GM19438 (cell line): ENCODE results near the gene PRR23E.

Source experiments
- ATAC-seq: cut with Tn5 transposase; IDR thresholded peaks from one replicate; pipeline ENCODE4 v1.9.1; 2021; ENCODE audit warnings: low read depth; ENCODE audit not compliant: unreplicated experiment

Gene PRR23E

GRCh38 chr3:127207727-127208482, 15.0 kb downstream of the PRR23E start:
- ATAC-seq, result no peak

- no peak for ATAC-seq
These were observed 15.7 kb downstream of the PRR23E start for GRCh38 chr3:127208483-127209100.

DNA sequence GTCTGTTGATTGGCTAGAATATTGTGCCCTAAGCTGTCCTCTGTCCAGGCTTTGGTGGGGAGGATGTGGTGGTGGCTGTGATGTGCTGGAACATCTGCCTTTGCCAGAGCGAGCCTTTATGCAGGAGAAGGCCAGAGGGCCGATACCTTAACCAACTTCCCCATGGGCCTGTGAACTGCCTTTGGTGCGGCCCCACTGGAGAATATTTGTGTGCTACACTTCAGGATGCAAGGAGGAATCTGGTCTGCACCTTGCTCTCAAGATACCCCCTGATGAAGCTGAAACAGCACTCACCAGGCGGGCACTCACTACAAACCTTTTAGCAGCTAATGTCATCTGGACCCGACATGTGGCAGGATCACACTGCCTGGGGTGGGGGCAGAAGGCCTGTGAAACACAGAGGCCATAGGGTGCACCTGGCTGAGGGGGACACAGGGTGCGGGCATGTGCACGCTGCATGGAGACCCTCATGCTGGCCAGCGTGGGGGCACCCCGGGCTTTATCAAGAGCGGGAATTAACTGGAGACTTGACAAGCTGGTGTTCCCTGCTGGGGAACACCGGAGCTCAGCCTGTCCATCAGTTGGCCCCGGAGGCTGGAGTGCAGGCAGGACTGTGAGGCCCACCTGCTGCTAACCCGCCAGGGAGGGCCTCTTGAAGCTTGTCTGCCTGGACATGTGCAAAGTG, 16.4 kb downstream of the PRR23E start:
- no peak for ATAC-seq

DNA sequence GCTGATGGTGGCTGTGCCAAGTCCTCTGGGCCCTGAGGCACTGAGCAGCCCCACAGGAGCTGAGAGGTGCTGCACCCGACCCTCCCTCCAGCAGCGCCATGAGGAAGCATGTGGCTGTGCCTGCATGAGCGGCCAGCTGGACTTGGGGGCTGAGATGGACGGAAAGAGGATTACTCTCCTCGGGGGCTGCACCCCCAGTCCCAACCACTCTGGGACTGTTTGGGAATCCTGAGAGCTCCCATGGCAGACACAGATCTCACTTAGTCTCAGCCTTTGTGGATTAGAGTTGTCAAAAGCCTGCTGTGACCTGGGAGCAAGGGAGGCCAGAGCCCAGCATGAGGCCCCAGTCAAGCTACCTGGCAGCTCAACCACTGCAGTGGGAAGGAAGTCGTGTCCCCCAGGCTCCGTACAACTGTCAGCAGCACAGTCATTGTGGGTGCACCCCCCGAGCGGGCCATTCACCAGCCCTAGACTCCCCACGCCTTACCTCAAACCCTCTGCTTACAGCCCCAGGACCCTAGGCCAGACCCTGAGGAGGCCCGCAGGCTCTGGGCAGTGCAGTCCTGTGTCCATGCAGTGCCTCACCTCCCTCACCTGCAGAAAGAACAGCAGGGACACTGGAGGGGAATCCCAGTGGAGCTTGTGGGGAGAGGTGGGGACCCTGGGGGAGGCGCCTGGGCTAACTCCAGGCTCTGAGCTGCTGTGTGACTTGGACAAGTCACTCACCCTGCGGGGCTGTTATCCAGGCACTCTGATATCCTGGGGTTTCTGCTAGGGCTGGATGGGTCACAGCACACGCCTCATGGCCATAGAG, 17.1 kb downstream of the PRR23E start:
- ATAC-seq, result no peak

- ATAC-seq, result no peak
These were observed 17.7 kb downstream of the PRR23E start for GRCh38 chr3:127210654-127210943.

DNA sequence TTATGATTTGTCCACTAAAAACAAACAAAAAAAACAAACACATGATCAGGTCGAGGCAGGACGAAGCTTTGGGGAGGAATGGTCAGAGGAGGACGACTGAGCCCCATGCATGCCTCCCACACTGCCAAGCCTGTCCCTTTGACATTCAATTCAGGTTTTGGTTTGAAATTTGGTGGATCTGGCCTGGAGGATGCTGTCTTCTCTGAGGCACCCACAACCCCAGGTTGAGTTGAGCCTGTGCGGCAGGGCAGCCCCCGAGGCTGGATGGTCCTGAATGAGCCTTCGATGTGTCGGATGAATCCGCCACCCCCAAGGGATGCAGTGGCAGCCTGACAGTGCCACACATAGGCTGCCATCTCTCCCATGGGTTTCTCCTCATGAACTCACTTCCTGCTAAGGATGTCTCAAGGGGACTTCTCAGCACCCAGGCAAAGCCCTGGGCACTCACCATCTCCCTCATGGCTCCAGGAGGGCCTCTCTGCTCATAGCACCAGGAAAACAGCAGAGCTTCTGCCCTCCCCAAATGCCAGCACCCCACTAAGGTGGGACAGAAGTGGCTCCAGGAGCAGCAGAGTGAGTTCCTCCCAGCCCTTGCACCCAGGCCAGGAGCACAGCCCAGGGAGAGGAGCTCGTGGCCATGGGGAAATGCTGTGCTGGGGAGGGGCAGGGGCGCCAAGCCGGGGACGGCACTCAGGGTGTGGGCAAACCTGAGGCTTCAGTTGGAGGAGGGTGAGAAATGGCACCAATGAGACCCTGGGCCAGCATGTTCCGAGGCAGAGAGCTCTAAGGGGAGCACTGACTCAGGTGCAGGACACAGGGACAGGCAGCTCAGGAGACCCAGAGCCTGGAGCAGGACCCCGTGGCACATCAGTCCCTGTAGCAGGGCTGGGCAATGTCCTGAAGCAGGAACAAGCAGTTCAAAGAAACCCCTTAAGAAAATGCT, 18.5 kb downstream of the PRR23E start:
- ATAC-seq, result no peak

- ATAC-seq, result no peak
These were observed 19.3 kb downstream of the PRR23E start for GRCh38 chr3:127212231-127212630.

DNA sequence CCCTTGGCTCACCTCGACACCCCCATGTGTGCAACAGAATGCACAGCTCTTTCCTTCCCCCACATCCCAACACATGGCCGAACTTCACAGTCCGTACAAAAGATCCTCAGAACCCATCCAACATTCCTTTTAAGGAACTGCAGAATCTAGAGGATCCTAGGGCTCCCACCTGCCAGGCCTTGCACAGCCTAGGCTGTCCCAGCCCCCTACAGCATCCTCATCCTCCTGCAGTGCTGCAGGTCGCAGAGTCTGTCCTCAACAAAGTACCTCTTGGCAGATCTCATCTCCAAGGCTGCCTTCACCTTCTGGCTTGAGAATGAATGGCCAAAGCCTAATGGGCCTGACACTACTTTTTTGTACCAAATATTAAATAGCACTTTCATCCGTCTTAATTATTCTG, 19.8 kb downstream of the PRR23E start:
- no peak for ATAC-seq

DNA sequence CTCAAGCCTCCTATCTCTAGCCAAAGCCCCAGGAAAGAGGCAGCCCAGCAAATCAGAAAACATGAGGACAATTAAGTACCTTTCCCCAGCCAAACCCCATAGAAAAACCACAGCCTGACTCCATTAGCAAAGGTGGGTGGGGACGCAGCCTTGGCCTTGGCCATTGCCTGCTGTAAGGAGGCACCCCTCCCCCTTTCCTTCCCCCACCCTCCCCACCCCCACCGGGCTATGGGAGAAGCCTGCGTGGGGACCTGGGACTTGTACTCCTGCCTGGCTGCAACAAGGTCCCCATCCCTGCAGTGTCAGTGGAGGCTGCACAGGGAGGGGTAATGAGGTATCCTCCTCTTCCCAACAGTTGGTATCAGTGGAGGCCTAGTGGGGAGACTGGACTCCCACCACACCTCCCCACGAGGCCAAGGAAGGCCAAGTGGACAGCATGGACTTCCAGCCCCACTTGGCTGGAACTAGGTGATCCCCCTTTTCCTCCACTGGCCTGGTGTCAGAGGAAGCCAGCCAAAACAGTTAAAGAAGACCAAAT, 20.5 kb downstream of the PRR23E start:
- ATAC-seq, result no peak

DNA sequence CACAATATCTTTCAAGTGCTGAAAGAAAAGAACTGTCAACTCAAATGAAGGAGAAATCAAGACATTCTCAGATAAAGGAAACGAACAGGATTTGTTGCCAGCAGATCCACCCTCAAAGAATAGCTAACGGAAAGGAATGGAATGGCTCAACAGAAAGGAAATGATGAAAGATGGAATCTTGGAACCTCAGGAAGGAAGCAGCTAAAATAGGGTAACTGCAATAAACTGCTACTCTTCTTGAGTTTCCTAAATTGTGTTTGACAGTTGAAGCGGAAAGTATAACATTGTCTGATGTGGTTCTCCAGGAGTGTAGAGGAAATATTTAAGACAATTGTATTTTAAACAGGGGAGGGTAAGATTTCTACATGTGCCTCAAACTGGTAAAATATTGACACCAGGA, 22.0 kb downstream of the PRR23E start:
- no peak for ATAC-seq

DNA sequence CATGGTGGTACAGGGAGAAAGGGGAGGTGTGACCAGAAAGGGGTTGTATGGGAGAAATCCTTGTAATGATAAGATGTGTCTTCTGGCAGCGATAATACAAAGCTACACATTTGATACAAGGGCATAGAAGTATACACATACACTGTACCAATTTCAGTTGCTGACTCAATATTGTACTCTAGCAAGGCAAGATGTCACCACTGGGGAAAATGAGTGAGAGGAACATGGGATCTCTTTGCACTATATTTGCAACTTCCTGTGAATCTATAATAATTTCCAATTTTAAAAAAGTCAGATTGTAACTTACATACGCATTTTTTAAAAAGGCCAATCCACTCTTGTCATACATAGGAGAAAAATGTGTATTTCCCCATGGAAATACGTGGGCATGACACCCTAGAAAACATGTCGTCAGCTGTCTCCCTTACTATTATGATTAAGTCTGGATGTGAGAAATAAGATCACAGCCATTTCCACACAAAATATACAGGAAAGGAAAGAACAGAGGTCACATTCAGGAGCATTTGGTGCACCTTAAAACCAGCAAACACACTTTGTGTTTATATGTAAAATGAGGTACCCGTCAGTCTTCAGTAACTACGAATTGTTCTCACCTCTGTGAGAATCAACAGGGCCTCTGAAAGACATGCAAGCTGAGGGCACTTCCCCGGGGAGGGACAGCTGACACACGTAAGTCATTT, 22.9 kb downstream of the PRR23E start:
- no peak for ATAC-seq

- ATAC-seq, result no peak
These were observed 23.7 kb downstream of the PRR23E start for GRCh38 chr3:127216415-127217261.

DNA sequence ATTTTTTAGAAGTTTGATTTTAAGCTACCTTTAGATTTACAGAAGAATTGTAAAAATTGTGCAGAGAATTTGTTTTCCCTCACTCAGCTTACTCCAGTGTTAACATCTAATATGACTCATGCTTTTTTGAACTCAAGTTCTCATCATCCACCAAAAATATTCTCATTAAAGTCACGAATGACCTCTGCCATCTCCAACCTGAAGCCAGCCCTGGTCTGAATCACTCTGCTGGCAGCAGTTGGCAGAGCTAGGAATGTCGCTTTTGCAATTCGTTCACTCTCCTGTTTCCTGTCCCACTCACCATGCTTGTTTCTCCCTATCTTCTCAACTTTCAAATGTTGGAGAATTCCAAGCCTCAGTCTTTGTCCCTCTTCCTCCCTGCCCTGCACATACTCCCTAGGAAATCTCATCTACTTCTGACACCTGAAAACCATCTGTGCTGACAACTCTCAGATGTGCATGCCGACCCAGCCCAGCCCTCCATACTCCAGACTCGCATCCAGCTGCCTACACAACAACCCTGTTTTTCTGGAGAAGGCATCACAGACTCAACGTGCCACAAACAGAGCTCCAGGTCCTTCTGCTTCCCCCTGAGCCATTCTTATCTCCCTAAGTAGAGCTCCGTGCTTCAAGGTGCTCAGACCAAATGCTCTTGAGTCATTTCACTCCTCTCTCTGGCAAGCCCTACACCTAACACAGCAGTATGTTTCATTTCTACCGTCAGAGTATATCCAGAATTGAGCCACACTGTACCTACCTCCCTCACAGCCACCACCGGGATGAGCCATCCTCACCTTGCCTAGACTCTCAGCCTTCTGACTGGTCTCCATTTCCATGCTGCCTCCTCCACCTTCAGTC, 24.9 kb downstream of the PRR23E start:
- ATAC-seq, result no peak

DNA sequence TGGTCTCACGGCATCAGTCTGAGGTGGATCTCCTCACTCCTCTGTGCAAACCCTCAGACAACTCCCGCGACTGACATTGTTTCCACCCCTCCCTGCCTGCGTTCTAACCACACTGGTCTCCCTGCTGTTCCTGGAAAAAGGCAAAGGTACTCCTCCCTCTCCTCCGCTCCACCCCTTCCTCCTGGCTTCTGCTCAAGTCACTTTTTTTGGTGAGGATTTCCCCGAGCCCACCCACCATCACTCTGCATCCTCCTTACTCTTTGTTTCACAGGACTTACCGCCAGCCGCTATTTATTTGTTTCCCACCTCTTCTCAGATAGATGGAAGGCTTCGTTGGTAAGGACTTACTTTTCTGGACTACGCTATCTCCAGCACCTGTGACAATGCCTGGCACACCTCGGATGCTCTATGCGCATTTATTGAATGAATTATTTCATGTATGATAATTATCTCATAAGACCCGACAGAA, 25.6 kb downstream of the PRR23E start:
- no peak for ATAC-seq

- no peak for ATAC-seq
These were observed 27.6 kb downstream of the PRR23E start for GRCh38 chr3:127220497-127220896.

GRCh38 chr3:127221037-127221436, 28.1 kb downstream of the PRR23E start:
- no peak for ATAC-seq

DNA sequence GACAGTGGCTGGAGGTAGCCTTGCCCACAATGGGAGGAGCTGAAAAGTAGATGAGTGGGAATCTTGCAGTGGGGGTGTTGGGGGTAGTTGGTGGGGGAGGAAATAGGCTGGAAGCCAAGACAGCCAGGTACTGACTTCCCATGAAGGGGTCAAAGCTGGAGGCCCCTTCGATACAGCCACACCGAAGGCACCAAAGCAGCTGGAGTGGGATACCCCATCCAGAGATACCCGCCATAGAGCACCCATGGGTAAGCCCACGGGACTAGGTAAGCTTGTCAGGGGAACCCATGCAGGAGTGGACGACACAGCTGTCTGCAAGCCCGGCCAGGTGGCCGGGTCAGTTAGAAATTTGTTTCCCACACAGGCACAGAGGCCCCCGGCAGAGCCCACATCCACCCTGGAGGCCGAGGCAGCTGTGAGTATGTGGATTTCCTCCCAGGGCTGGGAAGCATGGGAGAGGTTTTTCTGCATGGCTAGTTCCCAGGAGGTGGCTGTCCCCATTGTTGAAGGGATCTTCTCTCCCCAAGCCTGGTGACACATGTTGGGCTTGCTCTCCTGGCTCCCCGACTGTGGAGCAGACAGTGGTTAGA, 28.6 kb downstream of the PRR23E start:
- ATAC-seq, result no peak
